ENCODE measurements around the gene MRS2.

DNA sequence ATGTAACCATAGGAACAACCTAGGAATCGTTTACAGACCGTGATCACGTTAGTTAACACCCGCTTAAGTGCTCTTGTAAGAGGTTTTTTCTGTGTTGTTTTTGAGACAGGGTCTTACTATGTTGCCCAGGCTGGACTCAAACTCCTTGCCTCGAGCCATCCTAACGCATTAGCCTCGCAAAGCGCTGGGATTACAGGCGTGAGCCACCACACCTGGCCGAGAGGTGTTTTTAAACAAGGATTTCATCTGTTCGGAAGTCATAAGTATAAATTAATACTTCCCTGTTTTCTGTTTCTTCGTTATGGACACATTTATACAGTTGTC, 727 bp downstream of the MRS2 start:
- TF ChIP-seq, protein P1, sequence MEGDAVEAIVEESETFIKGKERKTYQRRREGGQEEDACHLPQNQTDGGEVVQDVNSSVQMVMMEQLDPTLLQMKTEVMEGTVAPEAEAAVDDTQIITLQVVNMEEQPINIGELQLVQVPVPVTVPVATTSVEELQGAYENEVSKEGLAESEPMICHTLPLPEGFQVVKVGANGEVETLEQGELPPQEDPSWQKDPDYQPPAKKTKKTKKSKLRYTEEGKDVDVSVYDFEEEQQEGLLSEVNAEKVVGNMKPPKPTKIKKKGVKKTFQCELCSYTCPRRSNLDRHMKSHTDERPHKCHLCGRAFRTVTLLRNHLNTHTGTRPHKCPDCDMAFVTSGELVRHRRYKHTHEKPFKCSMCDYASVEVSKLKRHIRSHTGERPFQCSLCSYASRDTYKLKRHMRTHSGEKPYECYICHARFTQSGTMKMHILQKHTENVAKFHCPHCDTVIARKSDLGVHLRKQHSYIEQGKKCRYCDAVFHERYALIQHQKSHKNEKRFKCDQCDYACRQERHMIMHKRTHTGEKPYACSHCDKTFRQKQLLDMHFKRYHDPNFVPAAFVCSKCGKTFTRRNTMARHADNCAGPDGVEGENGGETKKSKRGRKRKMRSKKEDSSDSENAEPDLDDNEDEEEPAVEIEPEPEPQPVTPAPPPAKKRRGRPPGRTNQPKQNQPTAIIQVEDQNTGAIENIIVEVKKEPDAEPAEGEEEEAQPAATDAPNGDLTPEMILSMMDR (IDR thresholded peaks at IDR 0.05; ENCODE audit: poor library complexity, severe bottlenecking): no peak
- TF ChIP-seq POLR2AphosphoS5 (IDR thresholded peaks at IDR 0.05): no peak
- TF ChIP-seq EP300 (conservative IDR thresholded peaks at IDR 0.05; ENCODE audit: poor library complexity, severe bottlenecking): no peak
- TF ChIP-seq, protein P2, sequence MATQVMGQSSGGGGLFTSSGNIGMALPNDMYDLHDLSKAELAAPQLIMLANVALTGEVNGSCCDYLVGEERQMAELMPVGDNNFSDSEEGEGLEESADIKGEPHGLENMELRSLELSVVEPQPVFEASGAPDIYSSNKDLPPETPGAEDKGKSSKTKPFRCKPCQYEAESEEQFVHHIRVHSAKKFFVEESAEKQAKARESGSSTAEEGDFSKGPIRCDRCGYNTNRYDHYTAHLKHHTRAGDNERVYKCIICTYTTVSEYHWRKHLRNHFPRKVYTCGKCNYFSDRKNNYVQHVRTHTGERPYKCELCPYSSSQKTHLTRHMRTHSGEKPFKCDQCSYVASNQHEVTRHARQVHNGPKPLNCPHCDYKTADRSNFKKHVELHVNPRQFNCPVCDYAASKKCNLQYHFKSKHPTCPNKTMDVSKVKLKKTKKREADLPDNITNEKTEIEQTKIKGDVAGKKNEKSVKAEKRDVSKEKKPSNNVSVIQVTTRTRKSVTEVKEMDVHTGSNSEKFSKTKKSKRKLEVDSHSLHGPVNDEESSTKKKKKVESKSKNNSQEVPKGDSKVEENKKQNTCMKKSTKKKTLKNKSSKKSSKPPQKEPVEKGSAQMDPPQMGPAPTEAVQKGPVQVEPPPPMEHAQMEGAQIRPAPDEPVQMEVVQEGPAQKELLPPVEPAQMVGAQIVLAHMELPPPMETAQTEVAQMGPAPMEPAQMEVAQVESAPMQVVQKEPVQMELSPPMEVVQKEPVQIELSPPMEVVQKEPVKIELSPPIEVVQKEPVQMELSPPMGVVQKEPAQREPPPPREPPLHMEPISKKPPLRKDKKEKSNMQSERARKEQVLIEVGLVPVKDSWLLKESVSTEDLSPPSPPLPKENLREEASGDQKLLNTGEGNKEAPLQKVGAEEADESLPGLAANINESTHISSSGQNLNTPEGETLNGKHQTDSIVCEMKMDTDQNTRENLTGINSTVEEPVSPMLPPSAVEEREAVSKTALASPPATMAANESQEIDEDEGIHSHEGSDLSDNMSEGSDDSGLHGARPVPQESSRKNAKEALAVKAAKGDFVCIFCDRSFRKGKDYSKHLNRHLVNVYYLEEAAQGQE (IDR thresholded peaks at IDR 0.05; ENCODE audit: borderline replicate concordance): no peak
- no peak for TF ChIP-seq RAD21 (conservative IDR thresholded peaks at IDR 0.05)
